ENCODE measurements around the gene RAB3IL1.

DNA sequence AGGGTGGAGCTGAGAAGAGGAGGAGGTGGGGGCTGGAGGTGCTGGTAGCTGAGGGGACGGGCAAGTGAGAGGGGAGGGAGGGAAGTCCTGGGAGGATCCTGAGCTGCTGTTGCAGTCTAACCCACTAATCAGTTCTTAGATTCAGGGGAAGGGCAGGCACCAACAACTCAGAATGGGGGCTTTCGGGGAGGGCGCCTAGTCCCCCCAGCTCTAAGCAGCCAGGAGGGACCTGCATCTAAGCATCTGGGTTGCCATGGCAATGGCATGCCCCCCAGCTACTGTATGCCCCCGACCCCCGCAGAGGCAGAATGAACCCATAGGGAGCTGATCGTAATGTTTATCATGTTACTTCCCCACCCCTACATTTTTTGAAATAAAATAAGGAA is 50.4 kb downstream of the RAB3IL1 start:
- TF ChIP-seq, protein P1, sequence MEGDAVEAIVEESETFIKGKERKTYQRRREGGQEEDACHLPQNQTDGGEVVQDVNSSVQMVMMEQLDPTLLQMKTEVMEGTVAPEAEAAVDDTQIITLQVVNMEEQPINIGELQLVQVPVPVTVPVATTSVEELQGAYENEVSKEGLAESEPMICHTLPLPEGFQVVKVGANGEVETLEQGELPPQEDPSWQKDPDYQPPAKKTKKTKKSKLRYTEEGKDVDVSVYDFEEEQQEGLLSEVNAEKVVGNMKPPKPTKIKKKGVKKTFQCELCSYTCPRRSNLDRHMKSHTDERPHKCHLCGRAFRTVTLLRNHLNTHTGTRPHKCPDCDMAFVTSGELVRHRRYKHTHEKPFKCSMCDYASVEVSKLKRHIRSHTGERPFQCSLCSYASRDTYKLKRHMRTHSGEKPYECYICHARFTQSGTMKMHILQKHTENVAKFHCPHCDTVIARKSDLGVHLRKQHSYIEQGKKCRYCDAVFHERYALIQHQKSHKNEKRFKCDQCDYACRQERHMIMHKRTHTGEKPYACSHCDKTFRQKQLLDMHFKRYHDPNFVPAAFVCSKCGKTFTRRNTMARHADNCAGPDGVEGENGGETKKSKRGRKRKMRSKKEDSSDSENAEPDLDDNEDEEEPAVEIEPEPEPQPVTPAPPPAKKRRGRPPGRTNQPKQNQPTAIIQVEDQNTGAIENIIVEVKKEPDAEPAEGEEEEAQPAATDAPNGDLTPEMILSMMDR (IDR thresholded peaks at IDR 0.05) = no peak
- no peak for TF ChIP-seq POLR2A (IDR thresholded peaks at IDR 0.05)
- TF ChIP-seq POLR2AphosphoS5 (IDR thresholded peaks at IDR 0.05) = no peak

Data from breast epithelium (tissue), 3 donors.